ENCODE results near the gene NSMCE1. TPM values are rescaled to one million over a fixed set of nuclear protein-coding genes. Genes with fewer than 3 reads are reported as not detected.

NSMCE1 gene
- total RNA-seq, 1 experiment from 2014 or later, result 37.0 TPM

- TF ChIP-seq CTCF (IDR thresholded peaks at IDR 0.05; ENCODE audit: insufficient read depth in 1 of 2, low read depth in 1 of 2, low read length in 1 of 2, severe bottlenecking in 1 of 2, unreplicated experiment in 1 of 2), result no peak
- no peak overlapping the region for H3K4me3 Mint-ChIP-seq (ENCODE audit: unreplicated experiment)
- Histone ChIP-seq H3K4me1 (peaks cover 32% of the 10 kb centered on the region), H3K27me3 (replicated peaks; ENCODE audit: control insufficient read depth, insufficient read depth, low read length) (no peaks in the 10 kb centered on the region), H3K9me3 (no peaks in the 10 kb centered on the region; the same call in 1 of the 2 replicates), H3K4me3 (ENCODE audit: low read depth, low read length) (no peak overlapping the region), H3K36me3 (ENCODE audit: control insufficient read depth, insufficient read depth, low read length) (no peaks in the 10 kb centered on the region)
- H3K9me3 Mint-ChIP-seq (ENCODE audit: unreplicated experiment), result no peaks in the 10 kb centered on the region
- BruUV-seq (replicated peaks), result no TSS peak
- H3K4me1 Mint-ChIP-seq (ENCODE audit: low read depth, unreplicated experiment), result peaks cover 19% of the 10 kb centered on the region
- POLR2A ChIA-PET, result no interaction called here
- H3K36me3 Mint-ChIP-seq (ENCODE audit: insufficient read depth, unreplicated experiment), result peaks cover 6% of the 10 kb centered on the region
- no peaks in the 10 kb centered on the region for H3K27me3 Mint-ChIP-seq (ENCODE audit: insufficient read depth, unreplicated experiment)
- peak in 1 of 2 experiments; percentile 37 for DNase-seq
- intact Hi-C loops (cut with micrococcal nuclease; ENCODE audit: unreplicated experiment), result loop anchor here (2.0 to 10.0 kb wide), 3 partner anchors 43 to 77 kb away; partner anchors contain the start of gene NSMCE1
- CTCF ChIA-PET, result no interaction called here
- no peak overlapping the region for H3K27ac Mint-ChIP-seq (ENCODE audit: unreplicated experiment)
These were observed 43.3 kb upstream of the NSMCE1 start for GRCh38 chr16:27311897-27312303.

- no peak overlapping the region for H3K27ac Mint-ChIP-seq (ENCODE audit: unreplicated experiment)
- BruUV-seq (replicated peaks), result no TSS peak
- ChIA-PET POLR2A (no interaction called here), CTCF (no interaction called here)
- no peak overlapping the region for H3K4me3 ChIP-seq (ENCODE audit: low read depth, low read length)
- H3K4me3 Mint-ChIP-seq (ENCODE audit: unreplicated experiment), result no peak overlapping the region
- H3K27me3 ChIP-seq (replicated peaks; ENCODE audit: control insufficient read depth, insufficient read depth, low read length), result no peaks in the 10 kb centered on the region
- H3K36me3 Mint-ChIP-seq (ENCODE audit: insufficient read depth, unreplicated experiment), result peaks cover 6% of the 10 kb centered on the region
- peaks cover 30% of the 10 kb centered on the region for H3K4me1 ChIP-seq
- no peak for DNase-seq
- H3K9me3 Mint-ChIP-seq (ENCODE audit: unreplicated experiment), result peaks cover 2% of the 10 kb centered on the region
- H3K27me3 Mint-ChIP-seq (ENCODE audit: insufficient read depth, unreplicated experiment), result no peaks in the 10 kb centered on the region
- no peaks in the 10 kb centered on the region for H3K36me3 ChIP-seq (ENCODE audit: control insufficient read depth, insufficient read depth, low read length)
- TF ChIP-seq CTCF (IDR thresholded peaks at IDR 0.05; ENCODE audit: insufficient read depth in 1 of 2, low read depth in 1 of 2, low read length in 1 of 2, severe bottlenecking in 1 of 2, unreplicated experiment in 1 of 2), result no peak
- intact Hi-C loops (cut with micrococcal nuclease; ENCODE audit: unreplicated experiment), result loop anchor here (10.0 kb wide), 1 partner anchor 77 kb away; no protein-coding TSS in a partner anchor
- H3K9me3 ChIP-seq, result no peaks in the 10 kb centered on the region; the same call in 1 of the 2 replicates
- peaks cover 19% of the 10 kb centered on the region for H3K4me1 Mint-ChIP-seq (ENCODE audit: low read depth, unreplicated experiment)
These were observed 42.9 kb upstream of the NSMCE1 start for GRCh38 chr16:27311448-27311830.

- peaks cover 25% of the 10 kb centered on the region for H3K4me1 ChIP-seq
- peaks cover 6% of the 10 kb centered on the region for H3K9me3 Mint-ChIP-seq (ENCODE audit: unreplicated experiment)
- H3K27ac Mint-ChIP-seq (ENCODE audit: unreplicated experiment), result no peak overlapping the region
- no peaks in the 10 kb centered on the region for H3K36me3 ChIP-seq (ENCODE audit: control insufficient read depth, insufficient read depth, low read length)
- no peaks in the 10 kb centered on the region for H3K27me3 Mint-ChIP-seq (ENCODE audit: insufficient read depth, unreplicated experiment)
- peaks cover 19% of the 10 kb centered on the region for H3K4me1 Mint-ChIP-seq (ENCODE audit: low read depth, unreplicated experiment)
- no TSS peak for BruUV-seq (replicated peaks)
- POLR2A ChIA-PET, result no interaction called here
- CTCF ChIA-PET, result no interaction called here
- H3K36me3 Mint-ChIP-seq (ENCODE audit: insufficient read depth, unreplicated experiment), result peaks cover 6% of the 10 kb centered on the region
- intact Hi-C loops (cut with micrococcal nuclease; ENCODE audit: unreplicated experiment), result loop anchor here (10.0 kb wide), 1 partner anchor 76 kb away; no protein-coding TSS in a partner anchor
- H3K27me3 ChIP-seq (replicated peaks; ENCODE audit: control insufficient read depth, insufficient read depth, low read length), result no peaks in the 10 kb centered on the region
- no peak for TF ChIP-seq CTCF (IDR thresholded peaks at IDR 0.05; ENCODE audit: insufficient read depth in 1 of 2, low read depth in 1 of 2, low read length in 1 of 2, severe bottlenecking in 1 of 2, unreplicated experiment in 1 of 2)
- H3K9me3 ChIP-seq, result no peaks in the 10 kb centered on the region; the same call in 1 of the 2 replicates
- no peak for DNase-seq
- H3K4me3 Mint-ChIP-seq (ENCODE audit: unreplicated experiment), result no peak overlapping the region
- no peak overlapping the region for H3K4me3 ChIP-seq (ENCODE audit: low read depth, low read length)
These were observed 42.2 kb upstream of the NSMCE1 start for GRCh38 chr16:27310576-27311447.

Measured in Caco-2 (cell line).